H1 (cell line): ENCODE results near the gene COL26A1. TPM values are rescaled to one million over a fixed set of nuclear protein-coding genes. Genes with fewer than 3 reads are reported as not detected.

Experiments
- CTCF ChIA-PET: fragments of 300-600 bp; sonication (Branson Sonifier 250); formaldehyde crosslinking; loops from one replicate; lab custom pipeline; 2021; ENCODE audit not compliant: partially characterized antibody; lab: Charles Lee
- POLR2A ChIA-PET: fragments of 300-600 bp; sonication (Branson Sonifier 250); formaldehyde crosslinking; loops from one replicate; lab custom pipeline; 2021; ENCODE audit warnings: inconsistent platforms; ENCODE audit not compliant: partially characterized antibody; lab: Charles Lee
- DNase-seq, 2 experiments: peaks; one replicate each; pipeline versions ENCODE4 v3.0.0 to v3.0.0-alpha.2; 2010 to 2022; ENCODE audit warnings: low spot score in 2 of 2, low read depth in 1 of 2, mixed read lengths in 1 of 2
- FAIRE-seq: peaks from 2 replicates; lab custom pipeline; 2011; peaks lifted over from hg19 to GRCh38; lab: Jason Lieb, UNC
- H2AFZ ChIP-seq: 2 replicates; pipeline ENCODE4 v1.8.1; 2012; ENCODE audit warnings: low read length, inconsistent platforms
- H2AK5ac ChIP-seq: 2 replicates; pipeline ENCODE4 v1.6.1; 2013; ENCODE audit warnings: low read depth, low read length
- H2BK120ac ChIP-seq: replicated peaks from 2 replicates; pipeline ENCODE3; 2013; ENCODE audit warnings: low read depth, low read length, inconsistent platforms
- H2BK12ac ChIP-seq: 2 replicates; pipeline ENCODE4 v1.6.1; 2013; ENCODE audit warnings: low read depth, low read length
- H2BK15ac ChIP-seq: 2 replicates; pipeline ENCODE4 v1.6.1; 2013; ENCODE audit warnings: low read length
- H2BK20ac ChIP-seq: 2 replicates; pipeline ENCODE4 v1.6.1; 2013; ENCODE audit warnings: low read length
- H2BK5ac ChIP-seq: 2 replicates; pipeline ENCODE4 v1.6.1; 2013; ENCODE audit warnings: low read depth, low read length
- H3K14ac ChIP-seq: 2 replicates; pipeline ENCODE4 v1.6.1; 2013; ENCODE audit warnings: inconsistent platforms; ENCODE audit not compliant: insufficient read length
- H3K18ac ChIP-seq: 2 replicates; pipeline ENCODE4 v1.6.1; 2013; ENCODE audit warnings: low read length; ENCODE audit errors: extremely low read depth
- H3K23ac ChIP-seq: 2 replicates; pipeline ENCODE4 v1.6.1; 2013; ENCODE audit warnings: inconsistent platforms; ENCODE audit not compliant: insufficient read length
- H3K23me2 ChIP-seq: 2 replicates; pipeline ENCODE4 v1.6.1; 2013; ENCODE audit warnings: low read depth, low read length
- H3K27ac ChIP-seq: 2 replicates; pipeline ENCODE4 v1.6.1; 2011; ENCODE audit warnings: low read depth, low read length, inconsistent platforms
- H3K27me3 ChIP-seq, 4 experiments: replicated peaks in 1 of 4; 1 replicate in 1 of 4; 2 replicates in 3 of 4; pipeline versions ENCODE4 v1.6.1 to v1.8.1; 2011 to 2013; ENCODE audit warnings: low read length in 3 of 4, mild to moderate bottlenecking in 3 of 4, inconsistent platforms in 2 of 4, mixed read lengths in 2 of 4, moderate library complexity in 1 of 4; ENCODE audit not compliant: control insufficient read depth in 3 of 4, insufficient read depth in 3 of 4; ENCODE audit errors: extremely low read depth in 1 of 4
- H3K36me3 ChIP-seq, 4 experiments: 2 replicates each; pipeline versions ENCODE4 v1.6.1 to v1.8.1; 2011 to 2013; ENCODE audit warnings: mild to moderate bottlenecking in 4 of 4, low read length in 3 of 4, moderate library complexity in 2 of 4, control low read depth in 1 of 4, inconsistent platforms in 1 of 4; ENCODE audit not compliant: insufficient read depth in 4 of 4, control insufficient read depth in 2 of 4
- H3K4ac ChIP-seq: replicated peaks from 2 replicates; pipeline ENCODE3; 2013; ENCODE audit warnings: low read length, low read depth, mixed read lengths, inconsistent platforms; ENCODE audit not compliant: insufficient read length
- H3K4me1 ChIP-seq, 4 experiments: replicated peaks in 1 of 4; 1 replicate in 1 of 4; 2 replicates in 3 of 4; pipeline versions ENCODE4 v1.6.1 to v1.8.1; 2011 to 2013; ENCODE audit warnings: low read length in 3 of 4, inconsistent platforms in 2 of 4, mixed read lengths in 1 of 4; ENCODE audit not compliant: insufficient read depth in 4 of 4, control insufficient read depth in 3 of 4
- H3K4me2 ChIP-seq, 2 experiments: 2 replicates each; pipeline versions ENCODE4 v1.6.1 to v1.8.1; 2011 to 2013; ENCODE audit warnings: low read depth in 2 of 2, low read length in 2 of 2, control low read depth in 1 of 2, inconsistent platforms in 1 of 2, mild to moderate bottlenecking in 1 of 2; ENCODE audit not compliant: insufficient read depth in 1 of 2
- H3K4me3 ChIP-seq, 4 experiments: fragments of 200-600, 300-600 bp in 1 of 4; sonication (generic), shearing (Covaris generic), sonication (Bioruptor Twin) in 1 of 4; 2 replicates each; pipeline versions ENCODE4 v1.5.1 to v1.8.1; 2011 to 2016; ENCODE audit warnings: low read length in 4 of 4, low read depth in 3 of 4, control low read depth in 2 of 4, inconsistent platforms in 2 of 4, mild to moderate bottlenecking in 2 of 4, mixed read lengths in 1 of 4, moderate library complexity in 1 of 4; ENCODE audit not compliant: insufficient read depth in 2 of 4; ENCODE audit errors: extremely low read depth in 1 of 4
- H3K56ac ChIP-seq: replicated peaks from 2 replicates; pipeline ENCODE3; 2013; ENCODE audit warnings: low read depth, mild to moderate bottlenecking, mixed read lengths, low read length, inconsistent platforms; ENCODE audit not compliant: insufficient read length
- H3K79me1 ChIP-seq: 2 replicates; pipeline ENCODE4 v1.6.1; 2013; ENCODE audit warnings: low read depth, low read length, control low read depth
- H3K79me2 ChIP-seq, 2 experiments: 2 replicates each; pipeline versions ENCODE4 v1.6.1 to v1.8.1; 2012 to 2013; ENCODE audit warnings: low read length in 2 of 2, mild to moderate bottlenecking in 2 of 2, inconsistent platforms in 1 of 2; ENCODE audit not compliant: insufficient read depth in 2 of 2, control insufficient read depth in 1 of 2
- H3K9ac ChIP-seq, 4 experiments: replicated peaks in 1 of 4; 1 replicate in 1 of 4; 2 replicates in 3 of 4; pipeline versions ENCODE4 v1.6.1 to v1.8.1; 2011 to 2013; ENCODE audit warnings: low read depth in 3 of 4, low read length in 3 of 4, control low read depth in 2 of 4, mild to moderate bottlenecking in 2 of 4, moderate library complexity in 2 of 4, inconsistent platforms in 1 of 4; ENCODE audit errors: extremely low read depth in 1 of 4
- H3K9me3 ChIP-seq, 2 experiments: 2 replicates each; pipeline versions ENCODE4 v1.6.1 to v1.8.1; 2012 to 2013; ENCODE audit warnings: mild to moderate bottlenecking in 2 of 2, moderate library complexity in 2 of 2, control low read depth in 1 of 2, inconsistent platforms in 1 of 2, low read depth in 1 of 2, low read length in 1 of 2, mixed read lengths in 1 of 2; ENCODE audit not compliant: insufficient read depth in 2 of 2
- H4K20me1 ChIP-seq, 2 experiments: replicated peaks in 1 of 2; 2 replicates each; pipeline versions ENCODE3 to v1.8.1; 2011 to 2013; ENCODE audit warnings: inconsistent platforms in 2 of 2, low read length in 2 of 2, mild to moderate bottlenecking in 1 of 2; ENCODE audit not compliant: insufficient read depth in 2 of 2, control insufficient read depth in 1 of 2
- H4K5ac ChIP-seq: 2 replicates; pipeline ENCODE4 v1.6.1; 2013; ENCODE audit warnings: low read length, low read depth, mixed read lengths, inconsistent platforms; ENCODE audit not compliant: insufficient read length
- H4K8ac ChIP-seq: 2 replicates; pipeline ENCODE4 v1.8.0; 2013; ENCODE audit warnings: mild to moderate bottlenecking, moderate library complexity, low read length, inconsistent platforms; ENCODE audit not compliant: insufficient read depth; ENCODE audit errors: extremely low read depth
- H4K91ac ChIP-seq: replicated peaks from 2 replicates; pipeline ENCODE3; 2013; ENCODE audit warnings: low read length, mixed read lengths, inconsistent platforms; ENCODE audit not compliant: insufficient read length
- HDAC2 ChIP-seq, 2 experiments: fragments of 300-600 bp in 1 of 2; sonication (generic) in 1 of 2; IDR thresholded peaks; 2 replicates each; pipeline ENCODE4 v1.6.1; 2011 to 2012; ENCODE audit warnings: low read depth in 2 of 2, low read length in 2 of 2, mild to moderate bottlenecking in 2 of 2, moderate library complexity in 2 of 2, borderline replicate concordance in 1 of 2, inconsistent platforms in 1 of 2
- KDM1A ChIP-seq: fragments of 200-600, 300-600 bp; sonication (generic); IDR thresholded peaks from 2 replicates; pipeline ENCODE4 v1.7.1; 2016; ENCODE audit warnings: mild to moderate bottlenecking, low read length, borderline replicate concordance
- POU5F1 ChIP-seq: IDR thresholded peaks from 2 replicates; pipeline ENCODE4 v1.6.1; 2011; ENCODE audit warnings: low read depth, mild to moderate bottlenecking, low read length, moderate library complexity
- SAP30 ChIP-seq: fragments of 300-600 bp; sonication (generic); IDR thresholded peaks from 2 replicates; pipeline ENCODE4 v1.7.1; 2012; ENCODE audit warnings: low read length, moderate library complexity, mild to moderate bottlenecking, inconsistent platforms; ENCODE audit not compliant: insufficient read depth, insufficient replicate concordance
- USF2 ChIP-seq: IDR thresholded peaks from 2 replicates; pipeline ENCODE4 v1.6.1; 2011; ENCODE audit warnings: low read length, improper control_type of control experiment
- WGBS, 2 experiments: shearing (Covaris generic) in 1 of 2; methylation state at CpG; one replicate each; pipeline versions ENCODE4 v1.1.6 to v1.1.7; 2013 to 2015; ENCODE audit warnings: low lambda C conversion rate in 2 of 2, mixed read lengths in 2 of 2, inconsistent platforms in 1 of 2, low coverage in 1 of 2, missing lambda C conversion rate in 1 of 2; ENCODE audit not compliant: insufficient replicate concordance in 2 of 2, insufficient coverage in 1 of 2, insufficient read length in 1 of 2; ENCODE audit errors: extremely low coverage in 1 of 2, missing lambda C conversion rate in 1 of 2; 5-methylcytosine and 5-hydroxymethylcytosine counted together
- polyA plus RNA-seq, 7 experiments: library from polyadenylated mRNA; depleted of rRNA in 3 of 7; stranded (reverse) in 5 of 7; unstranded in 2 of 7; fragments of >200 nt in 5 of 7; fragments of 200-250 nt in 2 of 7; gene quantifications; 1 replicate in 5 of 7; 2 replicates in 1 of 7; 4 replicates in 1 of 7; pipeline versions ENCODE4 v1.2.1 to v1.2.3, GENCODE V29; 2011 to 2013; ENCODE audit warnings: missing spikeins in 2 of 7, mixed read lengths in 2 of 7
- total RNA-seq: library from RNA; stranded (reverse); fragmentation: NEBNext Ultra II Directional; extraction: Animal tissue kit (Norgen Biotek cat#: 25700); gene quantifications from 2 replicates; pipeline ENCODE4 v1.2.1, GENCODE V29; 2021

COL26A1 gene
- total and polyA plus RNA-seq, 2 of the 8 experiments (the other 6 are each of a cell fraction or from before 2014, with no cell fraction given): 51.1 to 68.8 TPM

- no peak overlapping the region for H2BK15ac ChIP-seq
- peaks cover 4 to 67% of the 10 kb centered on the region in 2 experiments; a peak in 3 of 4 replicates for H3K79me2 ChIP-seq
- no peaks in the 10 kb centered on the region; the same call in 1 of the 2 replicates for H3K23me2 ChIP-seq
- no peak overlapping the region for H2BK12ac ChIP-seq
- no peak overlapping the region for H3K4me2 ChIP-seq
- H3K36me3 ChIP-seq: peaks cover 0 to 3% (median 0%) of the 10 kb centered on the region in 4 experiments; a peak in 1 of 8 replicates
- H3K56ac ChIP-seq: no peak overlapping the region
- H3K18ac ChIP-seq: no peak overlapping the region
- H2BK120ac ChIP-seq: no peak overlapping the region
- peaks cover 12% of the 10 kb centered on the region for H3K79me1 ChIP-seq
- no peak overlapping the region for H4K8ac ChIP-seq
- H2AFZ ChIP-seq: no peak overlapping the region
- FAIRE-seq (no peak), DNase-seq (no peak)
- H4K5ac ChIP-seq: no peak overlapping the region
- no peak overlapping the region for H3K14ac ChIP-seq
- H4K91ac ChIP-seq: no peak overlapping the region
- no peak for TF ChIP-seq SAP30
- TF ChIP-seq USF2: no peak
- TF ChIP-seq POU5F1: no peak
- no peak for TF ChIP-seq HDAC2 (IDR thresholded peaks at IDR 0.05; ENCODE audit: borderline replicate concordance in 1 of 2, low read depth in 2 of 2, low read length in 2 of 2)
- no peak for TF ChIP-seq KDM1A
- H2AK5ac ChIP-seq: no peak overlapping the region
- peaks cover 0 to 3% (median 2%) of the 10 kb centered on the region in 4 experiments; a peak in 3 of 7 replicates for H3K4me1 ChIP-seq
- CTCF ChIA-PET: interaction anchor here (0.7 to 36.0 kb wide), 6 partner anchors 9 to 140 kb away, joined by 3 to 728 read pairs (median 4); no protein-coding TSS in a partner anchor
- 93% methylated on average over 1 of the region's 1 CpG; no CpG with 5 or more reads in 1 of the 2 experiments for WGBS, 2 experiments
- H3K9ac ChIP-seq: no peak overlapping the region
- H2BK20ac ChIP-seq: no peak overlapping the region
- H3K27me3 ChIP-seq: no peaks in the 10 kb centered on the region
- H3K4ac ChIP-seq: no peak overlapping the region
- H3K23ac ChIP-seq: no peak overlapping the region
- H2BK5ac ChIP-seq: no peak overlapping the region
- H3K4me3 ChIP-seq: no peak overlapping the region
- no peaks in the 10 kb centered on the region for H4K20me1 ChIP-seq
- H3K27ac ChIP-seq: no peak overlapping the region
- POLR2A ChIA-PET: interaction anchor here (0.6 to 1.6 kb wide), 4 partner anchors 10 to 39 kb away, joined by 3 to 5 read pairs (median 3); no protein-coding TSS in a partner anchor
- no peaks in the 10 kb centered on the region for H3K9me3 ChIP-seq
These were observed 5.0 kb downstream of the COL26A1 start for GRCh38 chr7:101367676-101368075.
